NCI-H460 (cell line): ENCODE data around the gene SLC2A3. TPM values are rescaled to one million over a fixed set of nuclear protein-coding genes. Genes with fewer than 3 reads are reported as not detected.
"Not testable (repeated sequence)": the region's sequence is repeated elsewhere in the genome, so short reads cannot be mapped to it uniquely, and the experiment has no call there.

Source experiments
- DNase-seq: peaks from one replicate; pipeline ENCODE4 v3.0.0-alpha.2; 2016; ENCODE audit warnings: low read depth; ENCODE audit errors: extremely low read depth
- polyA plus RNA-seq: library from polyadenylated mRNA; depleted of rRNA; stranded (reverse); fragments of >200 nt; gene quantifications from 2 replicates; pipeline ENCODE4 v1.2.3, GENCODE V29; 2014; cell fraction: nucleus; rRNA removed
- total RNA-seq: library from RNA; depleted of rRNA; stranded (reverse); fragments of >200 nt; shearing (Covaris generic); gene quantifications from 2 replicates; pipeline ENCODE4 v1.2.3, GENCODE V29; 2014; rRNA removed

SLC2A3 gene
- 299 and 321 TPM in 2 replicates for total RNA-seq
- 140 and 163 TPM in 2 replicates for polyA plus RNA-seq

DNA sequence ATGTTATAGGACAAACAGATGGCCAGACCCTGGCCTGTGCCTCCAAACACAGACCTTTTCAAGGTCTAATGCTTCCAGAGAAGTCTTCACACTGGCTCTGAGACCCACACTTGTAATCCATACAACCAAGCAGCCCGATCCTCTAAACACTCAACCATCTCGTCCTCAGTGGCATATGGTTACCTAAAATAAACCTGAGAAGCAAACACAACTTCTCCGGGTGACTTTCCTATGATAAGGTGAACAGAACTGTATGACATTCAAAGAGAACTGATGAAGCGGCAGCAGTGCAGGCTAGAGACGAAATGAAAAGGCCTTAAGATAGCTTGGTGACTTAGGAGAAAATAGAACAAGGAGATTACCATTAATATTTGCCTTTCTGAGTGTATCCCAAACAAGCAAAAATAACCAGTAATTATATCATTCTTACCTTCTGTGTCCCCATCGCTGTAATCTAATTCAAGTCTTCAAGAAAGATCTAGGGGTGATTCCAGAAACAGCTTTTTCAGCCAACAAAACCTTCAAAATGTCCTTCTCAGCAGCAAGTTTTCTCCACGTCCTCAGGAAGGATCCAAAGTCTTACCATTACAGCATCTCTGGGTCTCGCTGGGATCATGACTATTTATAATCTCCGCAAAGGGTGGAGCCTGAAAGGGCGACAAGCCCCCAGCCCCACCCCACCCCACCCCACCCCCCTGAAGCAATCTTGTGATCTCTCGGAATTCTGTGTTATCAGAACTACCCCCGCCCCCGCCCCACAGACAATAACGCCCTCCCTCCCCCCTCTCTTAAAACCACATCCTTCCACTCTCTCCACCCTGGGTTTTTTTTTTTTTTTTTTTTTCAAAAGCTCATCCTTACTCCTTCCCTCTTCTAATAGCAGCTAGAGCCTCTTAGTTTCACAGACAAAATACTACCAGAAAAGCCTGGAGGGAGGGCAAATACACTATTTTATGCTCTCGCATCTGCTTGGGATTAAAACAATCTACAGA lies at the start of gene SLC2A3:
TSS of gene SLC2A3 (minus strand) at position 598 of the 992 bp plus-strand sequence. CDS start at position 445, 153 bp downstream.
- DNase-seq = peak; percentile 87

- no peak for DNase-seq
Observed at GRCh38 chr12:7984900-7985299, 48.9 kb upstream of the SLC2A3 start.

DNA sequence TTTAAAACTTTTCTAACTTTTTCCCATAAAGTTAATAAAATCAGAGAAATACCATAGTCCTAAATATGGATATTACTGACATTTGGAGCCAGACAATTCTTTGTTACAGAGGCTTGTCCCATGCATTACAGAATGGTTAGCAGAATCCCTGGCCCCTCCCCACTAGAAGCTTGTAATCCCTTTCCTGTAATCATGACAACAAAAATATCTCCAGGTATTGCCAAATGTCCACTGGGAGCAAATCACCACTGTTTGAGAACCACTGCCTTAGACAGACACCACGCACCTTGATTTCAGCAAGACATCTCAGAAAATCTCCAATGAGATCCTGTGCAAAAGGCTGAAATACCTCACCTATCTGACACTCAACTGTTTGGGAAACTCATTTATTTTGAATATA lies 47.5 kb upstream of the SLC2A3 start:
- DNase-seq = not testable (repeated sequence)

GRCh38 chr12:7983019-7983418 lies 47.0 kb upstream of the SLC2A3 start:
- not testable (repeated sequence) for DNase-seq

GRCh38 chr12:7982332-7982735 lies 46.3 kb upstream of the SLC2A3 start:
- not testable (repeated sequence) for DNase-seq

DNA sequence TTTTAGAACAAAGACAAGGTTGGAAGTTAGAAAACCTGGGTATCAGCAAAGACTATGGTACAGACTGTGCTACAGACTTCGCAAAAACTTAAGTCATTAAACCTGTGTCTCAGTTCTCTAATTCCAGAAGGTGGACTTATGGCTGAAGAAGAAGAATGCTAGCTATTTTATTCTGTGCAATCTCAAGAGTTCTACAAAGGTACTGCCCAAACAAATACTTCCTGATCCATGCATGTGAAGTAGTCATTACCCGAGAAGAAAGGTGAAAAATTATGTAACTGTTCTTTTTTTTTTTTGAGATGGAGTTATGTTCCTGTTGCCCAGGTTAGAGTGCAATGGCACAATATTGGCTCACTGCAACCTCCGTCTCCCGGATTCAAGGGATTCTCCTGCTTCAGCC lies 45.5 kb upstream of the SLC2A3 start:
- DNase-seq = no peak

- not testable (repeated sequence) for DNase-seq
Observed at GRCh38 chr12:7977351-7978124, 41.6 kb upstream of the SLC2A3 start.

DNA sequence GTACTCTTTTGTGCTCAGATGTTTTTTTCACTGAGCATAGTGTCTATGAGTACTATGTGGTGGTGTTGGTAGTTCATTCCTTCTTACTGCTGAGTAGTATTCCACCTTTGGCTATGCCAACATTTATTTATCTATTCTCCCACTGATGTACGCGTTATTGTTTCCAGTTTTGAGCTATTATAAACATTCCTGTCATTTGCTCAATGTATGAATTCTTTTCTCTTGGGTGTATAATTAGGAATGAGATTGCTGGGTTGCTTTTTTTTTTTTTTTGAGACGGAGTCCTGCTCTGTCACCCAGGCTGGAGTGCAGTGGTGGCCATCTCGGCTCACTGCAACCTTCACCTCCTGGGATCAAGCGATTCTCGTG lies 37.5 kb upstream of the SLC2A3 start:
- DNase-seq = no peak

DNA sequence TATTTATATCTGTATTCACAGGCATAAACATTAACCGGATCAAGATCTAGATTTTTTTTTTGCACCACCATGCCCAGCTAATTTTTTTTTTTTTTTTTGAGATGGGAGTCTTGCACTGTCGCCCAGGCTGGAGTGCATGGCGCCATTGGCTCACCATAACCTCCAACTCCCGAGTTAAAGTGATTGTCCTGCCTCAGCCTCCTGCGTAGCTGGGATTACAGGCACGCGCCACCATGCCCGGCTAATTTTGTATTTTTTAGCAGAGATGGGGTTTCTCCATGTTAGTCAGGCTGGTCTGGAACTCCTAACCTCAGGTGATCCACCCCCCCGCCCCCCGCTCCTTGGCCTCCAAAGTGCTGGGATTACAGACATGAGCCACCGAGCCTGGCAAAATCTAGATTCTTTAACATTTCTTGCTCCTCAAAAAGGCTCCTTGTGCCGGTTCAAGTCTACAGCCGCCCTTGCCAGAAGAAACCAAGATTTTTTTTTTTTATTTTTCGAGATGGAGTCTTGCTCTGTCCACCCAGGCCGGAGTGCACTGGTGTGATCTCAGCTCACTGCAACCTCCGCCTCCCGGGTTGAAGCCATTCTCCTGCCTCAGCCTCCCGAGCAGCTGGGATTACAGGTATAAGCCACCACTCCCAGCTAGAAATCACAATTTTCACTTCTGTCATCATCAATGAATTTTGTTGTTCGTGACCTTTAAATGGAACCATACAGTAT lies 36.9 kb upstream of the SLC2A3 start:
- DNase-seq = no peak

DNA sequence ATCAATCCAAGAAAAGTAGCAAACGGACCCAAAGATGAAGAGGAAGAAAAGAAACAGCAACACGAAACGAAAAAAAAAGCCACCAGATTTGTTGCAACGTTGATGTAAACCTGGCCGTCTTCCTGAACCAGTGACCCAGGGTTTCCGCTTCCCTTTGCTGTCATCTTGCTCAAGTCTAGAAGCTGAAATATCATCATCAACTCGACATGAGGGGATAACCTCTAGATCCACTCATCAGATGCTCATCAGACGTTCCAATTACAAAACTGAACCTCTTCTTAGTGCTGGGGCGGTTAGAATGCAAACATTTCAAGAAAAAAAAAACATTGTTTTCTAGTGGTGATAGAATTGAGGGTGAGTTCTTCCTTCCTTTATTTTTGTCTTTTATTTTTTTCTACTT lies 36.3 kb upstream of the SLC2A3 start:
- DNase-seq = not testable (repeated sequence)

- not testable (repeated sequence) for DNase-seq
Observed at GRCh38 chr12:7971765-7972164, 35.8 kb upstream of the SLC2A3 start.

DNA sequence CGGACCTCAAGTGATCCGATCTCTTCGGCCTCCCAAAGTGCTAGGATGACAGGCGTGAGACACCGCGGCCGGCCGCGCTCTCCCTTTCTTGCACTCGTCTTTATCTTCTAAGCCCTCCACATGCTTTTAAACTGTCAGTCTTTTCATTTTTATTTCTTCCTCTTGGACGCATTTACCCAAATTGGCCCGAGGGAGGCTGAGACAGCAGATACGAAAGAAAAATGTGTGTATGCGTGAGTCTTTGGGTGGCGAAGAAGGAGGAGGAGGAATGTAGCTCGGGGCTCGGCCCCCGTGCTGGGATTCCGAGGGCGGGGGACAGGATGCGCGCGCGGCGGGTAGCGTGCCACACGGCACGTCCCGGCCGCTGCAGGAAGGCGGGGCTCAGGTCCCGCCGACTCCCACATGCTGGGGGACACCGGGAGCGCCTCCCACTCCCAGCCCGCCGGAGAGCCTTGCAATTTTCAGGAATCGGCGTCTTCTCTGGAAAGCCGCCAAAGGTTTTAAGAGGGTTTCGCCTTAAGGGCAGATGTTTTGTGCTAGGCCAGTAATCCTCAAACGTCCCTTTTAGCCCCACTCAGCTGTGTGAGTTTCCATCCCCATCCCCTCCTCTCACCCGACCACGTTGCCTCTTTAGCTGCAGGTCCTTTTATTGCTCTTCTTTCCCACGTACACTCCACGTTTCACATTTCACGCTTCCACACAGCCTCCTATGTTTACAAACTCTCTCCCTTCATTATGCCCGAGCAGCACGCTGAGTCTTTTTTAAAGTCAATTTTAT lies 34.7 kb upstream of the SLC2A3 start:
- peak; percentile 87 for DNase-seq

DNA sequence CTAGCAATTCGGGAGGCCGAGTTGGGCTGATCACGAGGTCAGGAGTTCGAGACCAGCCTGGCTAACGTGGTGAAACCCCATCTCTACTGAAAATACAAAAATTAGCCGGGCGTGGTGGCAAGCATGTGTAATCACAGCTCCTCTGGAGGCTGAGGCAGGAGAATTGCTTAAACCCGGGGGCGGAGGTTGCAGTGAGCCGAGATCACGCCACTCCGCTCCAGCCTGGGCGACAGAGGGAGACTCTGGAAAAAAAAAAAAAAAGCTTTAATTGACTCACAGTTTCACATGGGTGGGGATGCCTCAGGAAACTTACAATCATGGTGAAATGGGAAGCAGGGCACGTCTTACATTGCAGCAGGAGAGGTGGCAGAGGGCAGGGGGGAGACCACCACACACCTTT lies 30.6 kb upstream of the SLC2A3 start:
- no peak for DNase-seq

DNA sequence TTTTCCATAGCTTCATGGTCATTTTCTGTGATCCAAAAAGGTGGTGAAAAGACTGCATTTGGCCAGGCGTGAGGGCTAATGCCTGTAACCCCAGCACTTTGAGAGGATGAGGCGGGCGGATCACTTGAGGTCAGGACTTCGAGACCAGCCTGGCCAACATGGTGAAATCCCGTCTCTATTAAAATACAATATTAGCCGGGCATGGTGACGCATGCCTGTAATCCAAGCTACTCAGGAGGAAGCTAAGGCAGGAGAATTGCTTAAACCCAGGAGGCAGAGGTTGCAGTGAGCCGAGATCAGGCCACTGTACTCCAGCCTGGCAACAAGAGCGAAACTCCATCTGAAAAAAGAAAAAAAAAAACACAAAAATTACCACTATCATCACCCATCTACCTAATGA lies 28.7 kb upstream of the SLC2A3 start:
- DNase-seq = not testable (repeated sequence)

DNA sequence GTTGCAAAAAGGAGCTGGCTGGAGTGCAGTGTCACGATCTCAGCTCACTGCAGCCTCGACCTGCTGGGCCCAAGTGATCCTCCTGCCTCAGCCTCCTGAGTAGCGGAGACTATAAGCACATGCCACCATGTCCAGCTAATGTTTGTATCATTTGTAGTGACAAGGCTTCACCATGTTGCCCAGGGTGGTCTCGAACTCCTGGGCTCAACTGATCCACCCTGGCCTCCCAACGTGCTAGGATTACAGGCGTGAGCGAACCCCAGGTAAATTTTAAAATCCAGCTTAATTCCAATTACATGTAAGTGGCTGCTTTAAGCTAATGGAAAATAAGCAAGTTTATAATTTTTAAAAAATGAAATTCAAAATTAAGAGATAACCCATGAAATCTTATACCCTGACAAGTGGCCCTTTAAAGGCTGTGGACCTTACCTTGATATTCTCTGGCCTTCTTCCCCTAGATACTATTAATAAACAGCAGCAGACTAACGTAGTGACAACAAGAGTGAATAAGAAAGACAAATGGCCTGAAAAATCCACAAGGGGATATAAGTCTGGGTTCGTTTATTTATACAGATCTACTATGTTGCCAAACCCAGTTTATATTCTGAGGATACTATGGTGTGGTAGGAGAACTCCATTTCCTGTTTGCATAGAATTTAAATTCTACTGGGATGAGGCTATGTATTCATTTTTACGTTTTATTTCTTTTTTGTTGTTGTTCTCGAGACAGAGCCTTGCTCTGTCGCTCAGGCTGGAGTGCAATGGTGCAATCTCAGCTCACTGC lies 25.6 kb upstream of the SLC2A3 start:
- DNase-seq = no peak

- DNase-seq = peak; percentile 33
Observed at GRCh38 chr12:7959701-7960121, 23.7 kb upstream of the SLC2A3 start.

DNA sequence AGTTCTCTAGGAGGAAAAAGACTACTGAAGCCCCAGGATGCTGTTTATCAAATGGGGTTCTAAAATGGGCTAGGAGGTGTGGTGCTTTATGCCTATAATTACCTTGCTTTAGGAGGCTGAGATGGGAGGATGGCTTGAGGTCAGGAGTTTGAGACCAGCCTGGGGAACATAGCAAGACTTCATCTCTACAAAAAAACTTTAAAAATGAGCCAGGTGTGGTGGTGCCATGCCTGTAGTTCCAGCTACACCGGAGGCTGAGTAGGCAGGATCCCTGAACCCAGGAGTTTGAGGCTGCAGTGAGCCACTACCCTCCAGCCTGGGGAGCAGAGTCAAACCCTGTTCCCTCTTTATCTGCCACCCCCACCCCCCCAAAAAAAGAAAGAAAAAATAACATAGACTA lies 23.3 kb upstream of the SLC2A3 start:
- no peak for DNase-seq

GRCh38 chr12:7954877-7955276 lies 18.9 kb upstream of the SLC2A3 start:
- DNase-seq = not testable (repeated sequence)

DNA sequence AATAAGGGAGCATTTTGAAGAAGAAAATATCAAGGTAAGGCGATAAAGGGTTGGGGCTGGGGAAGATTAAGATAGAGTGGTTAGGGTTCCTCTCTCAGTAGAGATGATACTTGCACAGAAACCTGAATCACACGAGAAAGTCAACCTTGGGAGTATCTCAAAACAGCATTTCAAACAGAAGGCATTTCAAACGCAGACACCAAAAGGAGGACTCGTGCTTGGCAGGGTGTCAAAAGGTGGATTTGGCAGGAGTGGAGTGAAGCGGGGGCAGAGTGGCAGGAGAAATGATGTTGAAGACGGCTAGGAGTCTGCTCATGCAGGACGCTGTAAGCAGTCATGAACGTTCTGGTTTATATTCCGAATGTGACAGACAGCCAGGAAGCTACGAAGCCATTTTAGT lies 18.4 kb upstream of the SLC2A3 start:
- not testable (repeated sequence) for DNase-seq
